K562 (cell line): ENCODE results near the gene OR2T8. TPM values are rescaled to one million over a fixed set of nuclear protein-coding genes. Genes with fewer than 3 reads are reported as not detected.
A peak's percentile ranks its signal among the peaks of the same experiment; 100 is the strongest.

Experiments used
- ATAC-seq: fragments of 200-7000 bp; cut with Tn5 transposase; 3 replicates; pipeline ENCODE4 v1.9.1; 2020; ENCODE audit warnings: moderate library complexity
- BruUV-seq: library from RNA; stranded (reverse); fragments of 400-500 nt; replicated peaks from 2 replicates; lab custom pipeline; 2021; lab: Mats Ljungman, UMichigan
- CTCF ChIA-PET: fragments of 300-600 bp; formaldehyde crosslinking; extraction: SDS; loops from one replicate; lab custom pipeline; 2021; ENCODE audit warnings: low intra/inter-chr PET ratio; lab: Yijun Ruan, JAX
- POLR2A ChIA-PET: fragments of 300-600, 350-650 bp; sonication (Branson Sonifier 250); formaldehyde crosslinking; extraction: SDS; loops from one replicate; lab custom pipeline; 2021; ENCODE audit warnings: antibody characterized with exemption, inconsistent platforms; lab: Yijun Ruan, JAX
- DNase-seq, 4 experiments: peaks; one replicate each; pipeline versions ENCODE4 v3.0.0 to v3.0.0-alpha.2; 2011 to 2018; ENCODE audit warnings: low spot score in 3 of 4, mixed read lengths in 3 of 4; ENCODE audit errors: extremely low read depth in 1 of 4
- FAIRE-seq: peaks from 2 replicates; lab custom pipeline; 2011; peaks lifted over from hg19 to GRCh38; lab: Jason Lieb, UNC
- H2AFZ ChIP-seq: 2 replicates; pipeline ENCODE4 v1.6.0; 2011; ENCODE audit warnings: low read depth, low read length, control low read depth, inconsistent platforms
- H3K27ac ChIP-seq: fragments of 200-600 bp; 3 replicates; pipeline ENCODE4 v1.8.0; 2011; ENCODE audit warnings: low read depth, mild to moderate bottlenecking, control low read depth, inconsistent platforms, low read length, moderate library complexity, mixed read lengths; ENCODE audit errors: extremely low read depth
- H3K27me3 ChIP-seq, 2 experiments: fragments of 300-600 bp in 1 of 2; 2 replicates in 1 of 2; 3 replicates in 1 of 2; pipeline versions ENCODE4 v1.6.0 to v1.8.0; 2011; ENCODE audit warnings: inconsistent platforms in 2 of 2, low read length in 2 of 2, mild to moderate bottlenecking in 1 of 2, mixed read lengths in 1 of 2, moderate library complexity in 1 of 2; ENCODE audit not compliant: control insufficient read depth in 2 of 2, insufficient read depth in 2 of 2
- H3K36me3 ChIP-seq: fragments of 300-600 bp; 3 replicates; pipeline ENCODE4 v1.8.0; 2011; ENCODE audit warnings: mild to moderate bottlenecking, low read length, inconsistent platforms; ENCODE audit not compliant: control insufficient read depth, insufficient read depth
- H3K4me1 ChIP-seq, 2 experiments: fragments of 200-600 bp in 1 of 2; replicated peaks in 1 of 2; 2 replicates in 1 of 2; 3 replicates in 1 of 2; pipeline versions ENCODE4 v1.5.1 to v1.8.0; 2011; ENCODE audit warnings: inconsistent platforms in 2 of 2, low read length in 2 of 2, mild to moderate bottlenecking in 1 of 2, mixed read lengths in 1 of 2, moderate library complexity in 1 of 2; ENCODE audit not compliant: control insufficient read depth in 2 of 2, insufficient read depth in 2 of 2
- H3K4me2 ChIP-seq: 2 replicates; pipeline ENCODE4 v1.6.1; 2011; ENCODE audit warnings: low read length, control low read depth, inconsistent platforms, mixed read lengths; ENCODE audit not compliant: insufficient read depth
- H3K4me3 ChIP-seq: fragments of 200-600 bp; sonication (generic), shearing (Covaris generic); 2 replicates; pipeline ENCODE4 v1.5.1; 2016; ENCODE audit warnings: control low read depth, inconsistent platforms
- H3K79me2 ChIP-seq: fragments of 200-600 bp; 3 replicates; pipeline ENCODE4 v1.8.0; 2011; ENCODE audit warnings: low read length, inconsistent platforms; ENCODE audit not compliant: control insufficient read depth, insufficient read depth
- H3K9ac ChIP-seq, 2 experiments: 2 replicates each; pipeline versions ENCODE4 v1.6.0 to v1.6.1; 2011; ENCODE audit warnings: low read depth in 2 of 2, low read length in 2 of 2, control low read depth in 1 of 2, inconsistent platforms in 1 of 2, mild to moderate bottlenecking in 1 of 2, mixed read lengths in 1 of 2; ENCODE audit not compliant: insufficient read depth in 1 of 2
- H3K9me1 ChIP-seq: one replicate; pipeline ENCODE4 v1.6.0; 2011; ENCODE audit warnings: inconsistent platforms, mild to moderate bottlenecking, low read length, moderate library complexity; ENCODE audit not compliant: control insufficient read depth, insufficient read depth
- H3K9me3 ChIP-seq: replicated peaks from 2 replicates; pipeline ENCODE4 v1.5.1; 2011; ENCODE audit warnings: low read depth, low read length, inconsistent platforms; ENCODE audit not compliant: control insufficient read depth, insufficient read depth
- H4K20me1 ChIP-seq: replicated peaks from 2 replicates; pipeline ENCODE4 v1.6.1; 2011; ENCODE audit warnings: low read length, inconsistent platforms, mixed read lengths; ENCODE audit not compliant: control insufficient read depth, insufficient read depth
- ARID4B ChIP-seq: sonication (generic); formaldehyde crosslinking; IDR thresholded peaks from 2 replicates; pipeline ENCODE4 v1.8.0; 2022; ENCODE audit warnings: mild to moderate bottlenecking, missing genetic modification reagents
- C11orf30 ChIP-seq: fragments of 450-650 bp; IDR thresholded peaks from 2 replicates; pipeline ENCODE4 v1.6.1; 2016; ENCODE audit warnings: low read depth, mild to moderate bottlenecking
- CTCFL ChIP-seq: IDR thresholded peaks from 2 replicates; pipeline ENCODE4 v1.6.1; 2011; ENCODE audit warnings: borderline replicate concordance, low read depth, mild to moderate bottlenecking, moderate library complexity, low read length; ENCODE audit not compliant: insufficient read depth, poor library complexity, severe bottlenecking
- FOXM1 ChIP-seq, 2 experiments: fragments of 450-650 bp in 1 of 2; sonication (generic) in 1 of 2; formaldehyde crosslinking in 1 of 2; IDR thresholded peaks; 2 replicates each; pipeline versions ENCODE4 v1.6.1 to v1.9.0; 2017 to 2022; ENCODE audit warnings: low read depth in 2 of 2, mild to moderate bottlenecking in 2 of 2, missing genetic modification reagents in 1 of 2, moderate library complexity in 1 of 2
- MAFF ChIP-seq: IDR thresholded peaks from 2 replicates; pipeline ENCODE4 v1.6.1; 2012; ENCODE audit warnings: low read length, improper control_type of control experiment
- MAFG ChIP-seq: fragments of 450-650 bp; conservative IDR thresholded peaks from 2 replicates; pipeline ENCODE4 v1.6.1; 2016; ENCODE audit warnings: missing genetic modification characterization, missing compliant biosample characterization
- MAFK ChIP-seq: IDR thresholded peaks from 2 replicates; pipeline ENCODE4 v1.6.1; 2011; ENCODE audit warnings: low read length, improper control_type of control experiment
- TAL1 ChIP-seq: fragments of 450-650 bp; IDR thresholded peaks from 2 replicates; pipeline ENCODE4 v1.6.1; 2016; ENCODE audit warnings: mild to moderate bottlenecking
- ZBTB9 ChIP-seq: fragments of 450-650 bp; formaldehyde crosslinking; IDR thresholded peaks from 2 replicates; pipeline ENCODE4 v1.4.0; 2020; ENCODE audit warnings: mild to moderate bottlenecking, moderate library complexity
- ZNF316 ChIP-seq: fragments of 450-650 bp; IDR thresholded peaks from 2 replicates; pipeline ENCODE4 v1.6.1; 2016
- ZNF830 ChIP-seq: fragments of 250-450 bp; sonication (Bioruptor Pico); IDR thresholded peaks from 2 replicates; pipeline ENCODE4 v1.5.0; 2021; ENCODE audit warnings: mild to moderate bottlenecking
- WGBS: fragments of 100-300 bp; shearing (Covaris generic); methylation state at CpG from one replicate; pipeline ENCODE4 v1.1.6; 2016; ENCODE audit warnings: low coverage, mixed read lengths; ENCODE audit not compliant: insufficient coverage; ENCODE audit errors: missing lambda C conversion rate; 5-methylcytosine and 5-hydroxymethylcytosine counted together
- in situ Hi-C: fragments of 300-500 bp; cut with MboI; formaldehyde crosslinking; loops from 4 replicates; pipeline ENCODE4 v1.15.0; 2018; ENCODE audit warnings: inconsistent platforms, mixed read lengths
- intact Hi-C: fragments of 100-400 bp; cut with micrococcal nuclease; formaldehyde crosslinking; loops from 2 replicates; pipeline ENCODE4 v1.14.2; 2022
- polyA plus RNA-seq, 8 experiments: library from polyadenylated mRNA; depleted of rRNA in 4 of 8; stranded (reverse) in 5 of 8; unstranded in 3 of 8; fragments of >200 nt; fragmentation: Nextera tagmentation in 2 of 8; fragmentation: Illumina TruSeq in 1 of 8; extraction: Ambion mirVana in 2 of 8; extraction: Trizol in 1 of 8; gene quantifications; 2 replicates each; pipeline versions ENCODE4 v1.2.1 to v1.2.3, GENCODE V29; 2011 to 2014; ENCODE audit warnings: inconsistent platforms in 1 of 8, missing spikeins in 1 of 8
- total RNA-seq, 7 experiments: library from RNA; depleted of rRNA in 6 of 7; stranded (reverse); fragments of >200 nt in 6 of 7; fragmentation: Illumina TruSeq in 2 of 7; extraction: Trizol in 2 of 7; gene quantifications; 2 replicates each; pipeline versions ENCODE4 v1.2.1 to v1.2.3, GENCODE V29; 2011 to 2021; ENCODE audit warnings: low replicate concordance in 1 of 7

OR2T8 gene
- total and polyA plus RNA-seq, 9 of the 15 experiments (the other 6 are each of a cell fraction or from before 2014, with no cell fraction given): 0.08 to 0.46 (median 0.31) TPM; not detected in 3

GRCh38 chr1:247948558-247948957 is 28.5 kb downstream of the OR2T8 start, which contains the start of gene OR2L8 (continued):
- TF ChIP-seq ZBTB9 (CRISPR knock-in tag): no peak
- TF ChIP-seq ZNF830 (CRISPR knock-in tag): no peak
- TF ChIP-seq CTCFL: no peak
- TF ChIP-seq TAL1: no peak

GRCh38 chr1:247953408-247953807 is 33.4 kb downstream of the OR2T8 start:
- no peak for ATAC-seq
- CTCF ChIA-PET: no interaction called here
- no TSS peak for BruUV-seq
- POLR2A ChIA-PET: no interaction called here
- in situ Hi-C loops (no loop called here), intact Hi-C loops (no loop called here)
- H3K4me2 ChIP-seq: no peak overlapping the region
- no peaks in the 10 kb centered on the region for H3K27me3 ChIP-seq
- H2AFZ ChIP-seq: no peak overlapping the region
- H3K9ac ChIP-seq: no peak overlapping the region
- no peaks in the 10 kb centered on the region for H4K20me1 ChIP-seq
- no peaks in the 10 kb centered on the region for H3K4me1 ChIP-seq
- DNase-seq: no peak
- no peaks in the 10 kb centered on the region for H3K9me3 ChIP-seq
- no peak for FAIRE-seq
- no peaks in the 10 kb centered on the region for H3K79me2 ChIP-seq
- WGBS: 0% methylated on average over 1 of the region's 1 CpG
- H3K9me1 ChIP-seq: no peaks in the 10 kb centered on the region
- H3K27ac ChIP-seq: no peak overlapping the region
- no peak overlapping the region for H3K4me3 ChIP-seq
- no peaks in the 10 kb centered on the region for H3K36me3 ChIP-seq
- TF ChIP-seq ZNF316 (peak; percentile 79), MAFK (peak; percentile 80), MAFF (peak; percentile 75), C11orf30 (peak; percentile 65; the same call in 1 of the 2 replicates), ARID4B (no peak), FOXM1 (IDR thresholded peaks at IDR 0.05; ENCODE audit: low read depth) (no peak), FOXM1 (CRISPR knock-in tag; IDR thresholded peaks at IDR 0.05; ENCODE audit: low read depth) (no peak), MAFG (tag) (peak; percentile 71)
